Endothelial cell of hepatic sinusoid (primary cell): ENCODE data around the gene FOSB.
"Not testable (repeated sequence)": the region's sequence is repeated elsewhere in the genome, so short reads cannot be mapped to it uniquely, and the experiment has no call there.

ENCODE experiments used
- in situ Hi-C: cut with HindIII; loops from 2 replicates; pipeline ENCODE4 v1.10.0; 2017; ENCODE audit warnings: low sequenced_read_pairs

Gene FOSB

DNA sequence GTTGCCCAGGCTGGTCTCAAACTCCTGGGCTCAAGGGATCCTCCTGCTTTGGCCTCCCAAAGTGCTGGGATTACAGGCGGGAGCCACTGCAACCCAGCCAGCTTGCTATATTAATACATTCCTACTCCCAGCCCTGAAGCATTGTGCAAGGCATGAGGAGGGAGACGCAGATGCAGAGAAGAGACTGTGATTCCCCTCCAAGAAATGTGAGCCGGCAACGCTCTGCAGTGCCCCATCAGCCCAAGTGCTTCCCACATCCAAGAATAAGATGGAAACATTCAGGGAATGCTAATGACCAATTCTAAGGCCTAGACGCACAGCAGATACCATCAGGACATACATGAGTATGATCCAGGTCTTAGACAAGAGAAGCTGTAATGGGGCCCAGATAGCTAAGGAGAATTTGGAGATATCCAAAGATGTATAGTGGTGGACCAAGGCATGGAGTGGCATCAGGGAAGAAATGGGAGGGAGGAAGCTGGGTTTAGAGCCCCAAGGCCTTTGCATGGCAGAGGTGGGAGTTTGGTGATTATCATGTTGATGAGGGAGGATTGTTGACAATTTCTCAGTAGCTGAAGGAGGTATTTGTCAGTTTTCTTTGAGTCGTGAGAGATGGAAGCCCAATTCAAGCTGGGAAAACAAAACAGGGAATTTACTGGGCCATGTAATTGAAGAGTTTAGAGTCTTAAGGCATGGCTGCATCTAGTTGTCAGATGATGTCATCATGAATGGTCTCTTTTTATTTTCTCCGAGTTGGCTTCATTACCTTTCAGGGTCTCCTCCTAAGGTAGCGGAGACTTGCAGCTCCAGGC lies 33.3 kb downstream of the FOSB start:
- in situ Hi-C loops = no loop called here

GRCh38 chr19:45501730-45502014 lies 33.9 kb downstream of the FOSB start:
- in situ Hi-C loops = no loop called here

- in situ Hi-C loops = no loop called here
Measured at GRCh38 chr19:45502111-45502510, 34.3 kb downstream of the FOSB start.

DNA sequence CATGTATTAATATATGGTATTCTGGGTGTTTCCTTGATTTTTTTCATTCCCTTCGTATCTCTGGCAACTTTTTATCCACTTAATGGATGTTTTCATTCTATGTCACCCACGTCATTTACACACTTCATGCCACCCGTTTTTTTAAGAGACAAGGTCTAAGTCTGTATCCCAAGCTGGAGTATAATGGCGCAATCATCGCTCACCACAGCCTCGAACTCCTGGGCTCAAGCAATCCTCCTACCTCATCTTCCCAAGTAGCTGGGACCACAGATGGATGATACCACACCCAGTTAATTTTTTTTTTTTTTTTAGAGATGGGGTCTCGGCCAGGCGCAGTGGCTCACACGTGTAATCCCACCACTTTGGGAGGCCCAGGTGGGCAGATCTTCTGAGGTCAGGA lies 36.1 kb downstream of the FOSB start:
- in situ Hi-C loops = no loop called here

DNA sequence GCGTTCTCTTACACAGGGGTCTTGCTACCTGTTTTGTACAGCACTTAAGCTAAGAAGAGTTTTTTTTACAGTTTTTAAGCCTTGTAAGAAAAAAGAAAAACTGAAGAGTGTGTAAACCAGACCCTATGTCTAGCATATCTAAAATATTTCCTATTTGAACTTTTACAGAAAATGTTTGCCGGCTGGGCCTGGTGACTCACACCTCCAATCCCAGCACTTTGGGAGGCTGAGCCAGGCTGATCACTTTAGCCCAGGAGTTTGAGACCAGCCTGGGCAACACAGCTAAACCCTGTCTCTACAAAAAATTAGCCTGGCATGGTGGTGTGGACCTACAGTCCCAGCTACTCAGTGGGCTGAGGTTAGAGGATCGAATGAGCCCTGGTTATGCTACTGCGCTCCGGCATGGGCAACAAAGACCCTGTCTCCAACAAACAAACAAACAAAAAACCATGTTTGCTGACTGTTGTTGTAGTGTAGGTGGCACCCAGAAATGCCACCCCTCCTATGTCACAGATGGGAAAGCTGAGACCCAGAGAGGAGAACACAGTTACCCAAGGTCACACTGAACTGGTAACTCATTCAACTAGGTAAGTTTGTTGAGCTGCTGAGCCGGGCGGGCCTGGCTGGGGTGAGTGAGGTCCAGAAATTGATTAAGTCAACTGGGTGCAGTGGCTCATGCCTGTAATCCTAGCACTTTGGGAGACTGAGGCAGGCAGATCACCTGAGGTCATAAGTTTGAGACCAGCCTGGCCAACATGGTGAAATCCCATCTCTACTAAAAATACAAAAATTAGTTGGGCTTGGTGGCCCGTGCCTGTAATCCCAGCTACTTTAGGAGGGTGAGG lies 37.6 kb downstream of the FOSB start:
- in situ Hi-C loops = loop anchor here (5.0 kb wide), 2 partner anchors 38 to 52 kb away; partner anchors contain the start of gene FOSB

DNA sequence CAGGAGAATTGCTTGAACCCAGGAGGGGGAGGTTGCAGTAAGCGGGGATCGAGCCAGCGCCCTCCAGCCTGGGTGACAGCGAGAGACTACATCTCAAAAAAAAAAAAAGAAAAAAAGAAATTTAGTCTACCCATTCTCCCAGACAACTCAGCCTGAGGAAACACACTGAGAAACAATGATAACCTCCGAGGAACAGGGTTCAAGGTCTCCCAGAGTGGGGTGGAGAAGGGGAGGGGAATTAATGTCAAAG lies 38.1 kb downstream of the FOSB start:
- in situ Hi-C loops = loop anchor here (5.0 kb wide), 2 partner anchors 39 to 51 kb away; partner anchors contain the start of gene FOSB

DNA sequence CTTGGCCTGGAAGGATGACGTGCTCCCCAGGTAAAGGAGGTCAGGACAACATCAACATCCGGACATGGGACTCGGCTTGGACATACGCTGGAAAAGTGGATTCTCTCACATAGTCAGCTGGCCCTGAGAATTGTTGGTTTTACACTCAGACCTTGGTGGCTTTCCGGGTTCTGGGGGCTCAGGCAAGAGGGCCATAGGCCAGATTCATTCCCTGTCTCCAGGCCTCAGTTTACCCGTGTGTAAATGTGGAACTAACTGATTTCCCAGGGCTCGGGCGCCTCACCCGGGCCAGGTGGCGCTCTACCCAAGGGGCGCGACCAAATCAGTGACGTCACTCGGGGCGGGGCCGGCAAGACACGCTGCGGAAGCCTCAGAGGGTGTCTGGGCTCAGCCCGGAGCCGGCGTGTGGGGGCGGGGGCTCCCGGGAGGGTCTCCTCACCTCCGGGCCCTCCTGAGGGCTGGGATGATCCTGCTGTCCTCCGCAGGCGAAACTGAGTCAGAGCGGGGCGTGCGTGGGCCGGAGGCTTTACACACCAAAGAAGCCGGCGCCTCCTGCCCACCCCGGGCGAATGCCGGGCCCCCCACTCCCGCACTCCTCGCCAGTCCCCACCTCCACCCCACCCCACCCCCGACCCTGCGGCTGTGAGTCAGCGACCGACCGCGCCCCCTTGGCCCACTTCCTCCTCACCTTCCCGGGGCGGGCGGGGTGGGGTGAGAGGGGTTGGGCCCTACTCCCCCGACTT lies 38.6 kb downstream of the FOSB start:
- in situ Hi-C loops = loop anchor here (5.0 kb wide), 2 partner anchors 39 to 51 kb away; partner anchors contain the start of gene FOSB

DNA sequence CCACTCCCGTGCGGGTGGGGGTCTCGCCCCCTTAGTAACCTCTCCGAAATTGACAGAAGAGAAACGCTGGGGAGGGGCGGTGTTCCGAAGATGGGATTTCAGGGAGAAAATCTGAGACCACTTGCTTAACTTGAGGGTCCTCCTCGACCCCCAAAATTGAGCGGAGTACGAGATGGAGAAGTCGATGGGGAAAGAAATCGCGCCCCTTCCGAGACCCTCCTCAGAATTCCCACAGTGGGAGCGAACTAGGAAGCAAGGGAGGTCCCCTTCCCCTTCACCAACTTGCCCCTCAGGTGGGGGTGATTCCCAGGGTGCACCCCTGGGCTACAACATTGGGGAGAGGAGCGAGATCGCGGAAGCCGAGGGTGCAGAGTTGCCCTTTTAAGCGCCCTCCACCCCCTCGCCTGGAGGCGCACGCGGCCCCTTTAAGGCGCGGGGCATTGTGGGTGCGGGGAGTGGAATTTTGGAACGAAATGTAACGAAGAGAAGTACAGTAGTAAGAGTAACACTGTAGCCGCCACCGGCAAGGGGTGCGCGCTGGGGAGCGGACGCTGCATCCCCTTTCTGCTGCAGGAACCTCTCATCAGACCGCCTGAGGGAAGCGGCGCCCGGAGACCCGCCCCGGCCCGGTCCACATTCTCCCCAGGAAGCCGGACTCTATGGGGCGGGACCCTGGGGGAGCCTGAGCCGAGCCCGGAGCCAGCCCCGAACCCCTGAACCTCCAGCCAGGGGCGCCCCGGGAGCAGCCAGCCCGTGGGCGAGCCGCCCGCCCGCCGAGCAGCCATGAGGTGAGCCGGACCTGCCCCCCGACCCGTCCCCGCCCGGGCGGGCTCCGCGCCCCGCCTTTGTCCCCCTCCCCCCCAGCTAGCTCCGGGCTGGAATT lies 39.4 kb downstream of the FOSB start, which contains the start of gene VASP:
Gene VASP (plus strand): TSS at position 491 of the 883 bp plus-strand sequence. CDS start 293 bp downstream, at position 784.
- in situ Hi-C loops = loop anchor here (5.0 kb wide), 2 partner anchors 40 to 50 kb away; partner anchors contain the start of gene FOSB

- in situ Hi-C loops = loop anchor here (5.0 kb wide), 2 partner anchors 41 to 49 kb away; partner anchors contain the start of gene FOSB
Measured at GRCh38 chr19:45507872-45508416, 40.1 kb downstream of the FOSB start.

GRCh38 chr19:45508417-45508860 lies 40.6 kb downstream of the FOSB start:
- in situ Hi-C loops = loop anchor here (5.0 kb wide), 2 partner anchors 41 to 49 kb away; partner anchors contain the start of gene FOSB

DNA sequence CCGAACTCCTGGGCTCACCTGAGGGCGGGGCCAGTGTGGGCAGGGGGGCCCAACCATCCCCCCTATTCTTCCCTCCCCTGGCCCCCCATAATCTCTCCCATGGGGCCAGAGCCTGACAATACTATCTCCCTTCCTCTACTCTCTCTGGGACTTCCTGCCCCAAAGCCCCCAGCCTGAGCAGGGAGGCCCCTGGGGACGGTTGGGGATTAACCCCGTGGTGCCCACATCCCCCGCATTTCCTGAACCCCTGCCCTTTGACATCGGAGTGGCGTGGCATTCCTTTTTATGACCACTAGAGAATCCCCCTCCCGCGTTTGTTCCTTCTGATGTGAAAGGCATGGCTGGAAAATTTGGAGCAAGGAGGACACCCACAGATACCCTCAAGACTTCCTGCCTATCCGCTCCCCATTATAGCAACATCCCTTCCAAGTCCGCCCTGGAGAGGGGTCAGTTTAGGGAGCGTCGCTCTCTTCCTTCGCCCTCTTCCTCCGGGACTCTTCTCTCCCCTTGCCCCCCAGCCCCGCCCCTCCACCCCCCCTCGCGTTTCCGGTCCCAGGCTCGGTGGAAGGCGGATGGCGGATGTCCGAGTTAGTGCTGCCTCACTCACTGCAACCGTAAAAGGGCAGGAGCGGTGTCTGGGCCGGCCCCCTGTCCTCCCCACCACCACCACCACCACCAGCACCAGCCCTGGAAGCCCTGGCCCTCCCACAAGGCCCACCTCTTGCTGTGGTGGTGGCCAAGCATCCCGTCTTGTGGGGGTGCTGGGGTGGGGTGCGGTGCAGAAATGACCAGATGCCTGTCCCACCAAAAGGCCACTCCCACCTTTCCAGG lies 41.3 kb downstream of the FOSB start:
- in situ Hi-C loops = loop anchor here (5.0 kb wide), 2 partner anchors 42 to 48 kb away; partner anchors contain the start of gene FOSB

GRCh38 chr19:45509692-45510015 lies 41.9 kb downstream of the FOSB start:
- in situ Hi-C loops = loop anchor here (5.0 kb wide), 2 partner anchors 42 to 48 kb away; partner anchors contain the start of gene FOSB

DNA sequence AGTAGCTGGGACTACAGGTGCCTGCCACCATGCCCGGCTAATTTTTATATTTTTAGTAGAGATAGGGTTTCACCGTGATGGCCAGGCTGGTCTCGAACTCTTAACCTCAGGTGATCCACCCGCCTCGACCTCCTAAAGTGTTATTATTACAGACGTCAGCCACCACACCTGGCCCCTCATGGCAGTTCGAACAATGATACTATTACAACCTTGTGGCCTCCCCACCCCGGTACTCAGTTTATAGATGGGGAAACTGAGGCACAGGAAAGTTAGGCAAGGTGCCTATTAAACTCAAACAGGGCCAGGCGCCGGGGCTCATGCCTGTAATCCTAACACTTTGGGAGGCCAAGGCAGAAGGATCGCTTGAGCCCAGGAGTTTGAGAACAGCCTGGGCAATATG lies 42.6 kb downstream of the FOSB start:
- in situ Hi-C loops = not testable (repeated sequence)

DNA sequence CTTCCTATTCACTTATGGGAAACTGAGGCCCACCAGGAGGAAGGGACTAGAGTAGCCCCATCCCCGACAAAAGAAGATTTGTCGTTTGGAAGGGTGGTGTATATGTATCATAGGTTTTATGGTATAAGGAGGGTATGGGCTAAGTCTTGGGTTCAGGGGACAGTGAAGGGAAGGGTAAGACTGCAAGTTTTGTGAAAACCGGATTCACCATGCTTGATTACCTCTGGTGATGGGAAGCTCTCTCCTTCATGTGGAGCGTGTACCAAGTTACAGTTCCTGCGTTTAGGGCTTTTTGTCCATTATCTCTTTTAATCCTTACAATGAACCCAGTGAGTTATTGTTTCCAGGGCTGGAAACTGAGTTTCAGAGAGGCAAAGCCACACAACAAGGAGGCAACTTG lies 43.3 kb downstream of the FOSB start:
- in situ Hi-C loops = no loop called here

DNA sequence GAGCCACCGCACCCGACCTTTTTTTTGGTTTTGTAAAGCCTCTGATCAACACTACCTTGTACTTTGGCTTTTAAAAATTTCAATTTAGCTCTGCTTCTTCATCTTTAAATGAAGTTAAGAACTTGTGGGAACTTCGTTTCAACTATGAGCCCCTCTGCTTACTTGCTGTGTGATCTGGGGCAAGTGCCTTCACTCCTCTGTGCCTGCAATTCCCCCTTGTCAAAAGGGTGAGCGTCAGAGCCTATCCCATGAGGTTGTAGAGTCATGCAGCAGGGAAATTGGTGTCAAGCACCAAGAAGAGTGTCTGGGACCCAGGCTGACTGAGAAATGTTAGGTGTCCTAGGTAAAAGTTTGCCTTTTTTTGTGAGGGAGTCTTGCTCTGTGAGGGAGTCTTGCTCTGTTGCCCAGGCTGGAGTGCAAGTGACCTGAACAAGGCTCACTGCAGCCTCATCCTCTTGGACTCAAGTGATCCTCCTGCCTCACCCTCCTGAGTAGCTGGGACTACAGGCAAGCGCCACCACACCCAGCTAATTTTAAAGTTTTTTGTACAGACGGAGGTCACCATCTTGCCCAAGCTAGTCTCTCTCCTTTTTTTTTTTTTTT lies 45.2 kb downstream of the FOSB start:
- in situ Hi-C loops = no loop called here

GRCh38 chr19:45514376-45515051 lies 46.7 kb downstream of the FOSB start:
- in situ Hi-C loops = no loop called here

DNA sequence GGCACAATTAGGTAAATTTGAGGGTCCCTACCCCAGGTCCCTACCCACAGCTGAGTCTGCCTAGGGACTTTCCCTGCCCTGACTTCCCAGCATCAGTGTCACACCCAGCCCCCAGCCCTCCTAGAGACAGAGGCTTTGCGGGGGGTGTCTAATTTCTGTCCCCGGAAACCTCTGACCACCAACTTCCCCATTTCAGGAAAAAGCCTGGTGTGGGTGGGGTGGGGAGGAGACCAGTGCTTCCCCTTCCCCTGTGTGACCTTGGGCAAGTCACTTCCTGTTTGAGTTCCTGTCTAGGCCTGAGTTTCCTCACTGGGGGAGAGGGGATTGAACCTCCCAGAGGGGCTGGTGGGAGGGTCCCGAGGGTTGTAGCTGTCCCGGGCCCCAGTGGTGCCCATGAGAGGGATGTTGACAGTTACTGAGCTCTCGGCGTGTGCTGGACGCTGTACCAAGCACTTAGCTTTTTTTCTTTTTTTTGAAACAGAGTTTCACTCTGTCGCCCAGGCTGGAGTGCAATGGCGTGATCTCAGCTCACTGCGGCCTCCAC lies 47.4 kb downstream of the FOSB start:
- in situ Hi-C loops = no loop called here
